GM20431 (cell line): ENCODE measurements around the gene KLK15.

Source experiments
- in situ Hi-C: fragments of 300-500 bp; cut with MseI, MboI; formaldehyde crosslinking; loops from one replicate; pipeline ENCODE4 v1.15.0; 2020; ENCODE audit warnings: low sequenced_read_pairs; ENCODE audit not compliant: unreplicated experiment

Gene KLK15

GRCh38 chr19:50780753-50781435 is 52.5 kb downstream of the KLK15 start:
- in situ Hi-C loops = loop anchor here (25.0 kb wide), 2 partner anchors 244 to 419 kb away; partner anchors contain the start of gene NAPSA

GRCh38 chr19:50779504-50780457 is 53.6 kb downstream of the KLK15 start:
- in situ Hi-C loops = loop anchor here (25.0 kb wide), 2 partner anchors 242 to 417 kb away; partner anchors contain the start of gene NAPSA

GRCh38 chr19:50778906-50779430 is 54.4 kb downstream of the KLK15 start:
- in situ Hi-C loops = loop anchor here (25.0 kb wide), 2 partner anchors 242 to 417 kb away; partner anchors contain the start of gene NAPSA

- in situ Hi-C loops = loop anchor here (25.0 kb wide), 2 partner anchors 241 to 416 kb away; partner anchors contain the start of gene NAPSA
Measured at GRCh38 chr19:50777830-50778303, 55.5 kb downstream of the KLK15 start.

- in situ Hi-C loops = loop anchor here (25.0 kb wide), 2 partner anchors 240 to 415 kb away; partner anchors contain the start of gene NAPSA
Measured at GRCh38 chr19:50777261-50777660, 56.1 kb downstream of the KLK15 start.

GRCh38 chr19:50776131-50776530 is 57.2 kb downstream of the KLK15 start:
- in situ Hi-C loops = loop anchor here (25.0 kb wide), 2 partner anchors 239 to 414 kb away; partner anchors contain the start of gene NAPSA
